ENCODE results near the gene MYOM1.
"Not testable (repeated sequence)": the region's sequence is repeated elsewhere in the genome, so short reads cannot be mapped to it uniquely, and the experiment has no call there.

MYOM1 gene

DNA sequence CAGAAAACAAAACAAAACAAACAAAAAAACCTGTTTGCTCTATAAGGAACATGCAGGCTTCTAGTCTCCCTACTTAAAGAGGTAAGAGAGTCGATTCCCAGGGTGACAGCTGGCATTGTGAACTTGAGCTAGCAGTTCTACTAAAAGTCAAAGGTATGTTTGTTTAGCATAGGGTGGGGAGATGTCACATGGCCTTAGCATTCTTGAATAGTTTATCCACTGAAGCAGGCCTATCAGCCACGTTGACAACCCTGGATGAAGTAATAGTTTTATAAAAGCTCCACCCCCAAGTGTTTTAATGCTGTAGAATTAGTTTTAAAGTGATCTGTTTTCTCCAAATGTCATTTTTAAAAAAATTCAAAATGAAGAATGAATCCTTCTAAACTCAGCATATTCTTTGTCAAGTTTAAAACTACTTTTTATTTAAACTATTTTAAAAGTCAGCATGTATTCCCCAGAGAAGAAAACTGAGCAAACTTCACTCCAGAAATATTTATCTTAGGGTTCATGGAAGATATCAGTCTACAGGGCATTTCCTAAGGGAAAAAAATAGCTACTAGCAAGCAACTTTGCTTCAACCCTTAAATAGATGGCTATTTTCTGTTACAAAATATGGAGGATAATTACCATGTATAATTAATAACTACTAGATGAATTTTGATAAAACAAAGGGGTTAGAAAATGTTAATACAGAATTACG is 1.7 kb downstream of the MYOM1 start:
- DNase-seq = peak; percentile 71

DNA sequence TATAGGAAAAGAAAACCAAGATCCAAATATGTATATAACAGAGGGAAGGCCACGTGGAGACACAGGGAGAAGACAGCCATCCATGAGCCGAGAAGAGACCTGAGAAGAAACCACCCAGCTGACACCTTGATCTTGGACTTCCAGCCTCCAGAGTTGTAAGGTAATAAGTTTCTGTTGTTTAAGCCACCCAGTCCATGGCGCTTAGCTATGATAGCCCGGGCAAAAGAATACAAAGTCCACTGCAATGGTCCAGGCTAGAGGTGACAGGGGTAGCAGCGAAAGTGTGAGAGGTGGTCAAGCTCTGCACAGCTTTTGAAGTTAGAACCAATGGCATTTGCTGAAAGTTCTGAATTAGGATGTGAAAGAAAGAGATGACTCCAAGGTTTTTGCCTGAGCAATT is 2.8 kb downstream of the MYOM1 start:
- DNase-seq = no peak

DNA sequence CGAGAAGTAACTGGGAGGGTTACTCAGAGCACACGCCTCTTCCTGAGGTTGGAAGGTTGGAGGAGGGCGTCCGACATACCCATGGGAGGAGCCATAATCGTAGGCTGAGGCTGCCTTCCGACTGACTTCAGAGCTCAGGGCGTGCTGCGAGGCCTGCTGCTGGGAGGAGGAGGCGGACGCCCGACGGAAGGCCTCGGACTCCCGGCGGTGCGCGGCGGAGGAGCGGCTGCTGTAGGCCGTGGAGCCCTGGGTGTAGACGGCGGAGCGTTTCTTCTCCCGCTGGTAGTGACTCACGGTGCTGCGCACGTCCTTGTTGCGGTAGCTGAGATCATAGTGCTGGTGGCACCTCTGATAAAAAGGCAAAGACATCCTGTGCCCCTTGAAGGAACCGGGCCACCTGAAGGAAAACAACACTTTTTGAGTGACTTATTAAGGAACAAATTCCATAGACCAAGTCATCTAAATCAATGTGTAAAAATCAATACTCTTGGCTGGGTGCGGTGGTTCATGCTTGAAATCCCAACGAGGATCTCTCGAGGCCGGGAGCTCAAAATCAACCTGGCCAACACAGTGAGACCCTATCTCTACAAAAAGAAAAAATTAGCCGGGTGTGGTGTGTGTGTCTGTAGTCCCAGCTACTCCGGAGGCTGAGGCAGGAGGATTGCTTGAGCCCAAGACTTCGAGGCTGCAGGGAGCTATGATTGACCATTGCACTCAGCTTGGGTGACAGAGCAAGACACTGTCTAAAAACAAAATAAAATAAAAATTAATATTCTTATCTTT is 4.7 kb downstream of the MYOM1 start:
- DNase-seq = no peak

GRCh38 chr18:3213300-3214059 is 6.3 kb downstream of the MYOM1 start:
- DNase-seq = no peak

- DNase-seq = no peak
Measured at GRCh38 chr18:3212657-3213056, 7.1 kb downstream of the MYOM1 start.

- DNase-seq = peak; percentile 31
Measured at GRCh38 chr18:3211236-3211992, 8.4 kb downstream of the MYOM1 start.

- DNase-seq = peak; percentile 15
Measured at GRCh38 chr18:3209859-3210569, 9.8 kb downstream of the MYOM1 start.

GRCh38 chr18:3207565-3207964 is 12.2 kb downstream of the MYOM1 start:
- DNase-seq = no peak

DNA sequence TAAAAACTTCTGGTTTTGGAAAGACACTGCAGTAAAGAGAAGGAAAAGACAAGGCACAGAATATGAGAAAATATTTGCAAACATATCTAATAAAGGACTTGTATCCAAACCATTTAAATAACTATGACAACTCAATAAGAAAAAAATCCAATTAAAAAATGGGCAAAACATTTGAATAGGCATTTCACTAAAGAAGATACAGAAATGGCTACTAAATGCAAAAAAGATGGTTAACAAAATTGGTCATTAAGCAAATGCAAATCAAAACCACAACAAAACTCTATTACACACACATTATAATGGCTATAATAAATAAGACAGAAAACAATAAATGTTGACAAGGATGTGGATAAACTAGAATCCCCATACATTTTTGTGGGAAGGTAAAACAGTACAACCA is 14.5 kb downstream of the MYOM1 start:
- no peak for DNase-seq

GRCh38 chr18:3199942-3200645 is 19.7 kb downstream of the MYOM1 start:
- DNase-seq = no peak

- not testable (repeated sequence) for DNase-seq
Measured at GRCh38 chr18:3198260-3198860, 21.4 kb downstream of the MYOM1 start.

GRCh38 chr18:3194947-3195612 is 24.7 kb downstream of the MYOM1 start:
- no peak for DNase-seq

- no peak for DNase-seq
Measured at GRCh38 chr18:3193331-3193730, 26.4 kb downstream of the MYOM1 start.

GRCh38 chr18:3192752-3193151 is 27.0 kb downstream of the MYOM1 start:
- DNase-seq = no peak

DNA sequence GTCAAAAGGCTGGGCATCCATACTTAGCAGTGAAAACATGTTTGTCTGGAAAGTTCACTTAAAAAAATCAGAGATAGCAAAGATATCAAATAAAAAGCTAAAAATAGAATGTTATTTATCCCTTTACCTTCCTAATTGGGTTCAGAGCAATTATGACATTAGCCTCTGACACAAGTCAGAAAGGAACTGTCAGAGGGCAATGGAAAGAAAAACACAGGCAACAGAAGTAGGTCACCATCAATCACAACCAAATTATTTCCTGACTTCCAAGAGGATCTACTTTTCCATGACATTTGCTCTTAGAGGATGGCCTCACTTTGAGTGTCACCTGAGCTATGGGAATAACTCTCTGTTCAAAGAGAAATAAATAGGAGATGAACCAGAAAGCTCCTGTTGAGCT is 27.5 kb downstream of the MYOM1 start:
- no peak for DNase-seq

DNA sequence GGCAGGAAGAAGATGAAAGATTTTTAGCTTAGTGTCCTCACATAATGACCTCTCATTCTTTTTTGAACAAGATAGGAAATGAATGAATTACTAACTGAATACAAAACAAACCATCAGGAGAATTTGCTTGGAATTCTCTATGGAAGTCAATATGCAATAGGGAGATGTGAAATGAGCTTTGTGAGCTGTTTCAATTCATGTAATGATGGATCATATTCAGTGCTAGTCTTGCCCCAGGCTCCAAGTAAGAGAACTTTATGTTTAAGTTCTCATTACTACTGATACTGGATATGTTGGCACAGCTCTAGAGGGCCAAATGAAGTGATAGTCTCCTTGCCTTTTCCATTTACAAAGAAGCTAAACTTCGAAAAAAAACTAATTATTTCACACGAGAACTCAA is 29.2 kb downstream of the MYOM1 start:
- DNase-seq = no peak

DNA sequence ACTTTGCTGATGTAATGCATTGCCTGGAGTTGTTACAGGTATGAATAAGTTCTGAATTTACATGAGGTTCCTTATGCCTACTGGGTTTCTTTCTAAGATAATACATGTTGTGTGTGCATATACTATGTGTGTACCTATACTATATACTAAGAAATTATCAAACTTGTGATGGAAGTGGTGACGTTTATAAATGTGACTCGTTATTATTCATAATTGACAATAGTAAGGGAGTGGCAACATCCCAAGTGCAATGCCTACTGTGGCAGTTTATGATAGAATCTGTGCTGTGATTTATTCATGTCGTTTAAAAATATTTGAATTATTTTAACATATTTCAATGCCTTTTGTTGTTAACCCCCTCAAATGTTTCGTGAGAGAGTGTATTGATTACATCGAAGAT is 29.9 kb downstream of the MYOM1 start:
- no peak for DNase-seq

DNA sequence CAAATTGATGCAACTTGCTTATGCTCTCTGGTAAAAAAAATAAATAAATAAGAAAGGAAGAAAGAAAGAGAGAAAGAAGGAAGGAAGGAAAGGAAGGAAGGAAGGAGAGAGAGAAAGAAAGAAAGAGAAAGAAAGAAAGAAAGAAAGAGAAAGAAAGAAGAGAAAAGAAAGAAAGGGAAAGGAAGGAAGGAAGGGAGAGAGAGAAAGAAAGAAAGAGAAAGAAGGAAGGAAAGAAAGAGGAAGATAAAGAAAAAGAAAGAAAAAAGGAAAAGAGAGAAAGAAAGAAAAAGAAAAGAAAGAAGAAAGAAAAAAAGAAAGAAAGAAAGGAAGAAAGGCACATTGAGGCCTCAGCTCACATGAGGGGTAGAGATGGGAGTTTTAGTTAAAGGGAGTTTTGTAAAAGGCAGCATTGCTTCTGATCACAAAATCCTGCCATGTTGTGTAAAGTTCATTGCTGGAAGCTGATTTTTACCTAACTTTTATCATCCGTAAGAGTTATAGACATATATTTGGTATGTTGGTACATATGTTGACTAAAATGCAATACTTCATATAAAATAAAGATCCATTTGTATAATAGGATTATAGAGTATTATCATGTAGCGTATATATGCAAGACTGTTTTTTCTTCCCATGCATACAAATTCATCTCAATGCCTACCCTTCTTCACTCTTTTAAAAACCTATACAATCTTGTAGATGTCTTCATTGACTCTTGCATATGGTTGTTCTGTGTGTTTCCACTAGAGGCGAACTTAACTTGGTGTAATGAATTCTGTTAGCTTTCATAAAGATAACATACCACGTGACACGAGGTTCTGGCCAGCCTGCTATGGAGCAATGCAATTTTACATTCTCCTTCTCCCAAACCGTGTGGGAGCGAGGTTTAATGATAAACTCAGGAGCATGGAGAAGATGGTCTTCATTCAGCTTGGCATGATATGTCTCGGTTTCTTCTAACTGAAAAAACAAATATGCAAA is 32.8 kb downstream of the MYOM1 start:
- DNase-seq = peak; percentile 15

DNA sequence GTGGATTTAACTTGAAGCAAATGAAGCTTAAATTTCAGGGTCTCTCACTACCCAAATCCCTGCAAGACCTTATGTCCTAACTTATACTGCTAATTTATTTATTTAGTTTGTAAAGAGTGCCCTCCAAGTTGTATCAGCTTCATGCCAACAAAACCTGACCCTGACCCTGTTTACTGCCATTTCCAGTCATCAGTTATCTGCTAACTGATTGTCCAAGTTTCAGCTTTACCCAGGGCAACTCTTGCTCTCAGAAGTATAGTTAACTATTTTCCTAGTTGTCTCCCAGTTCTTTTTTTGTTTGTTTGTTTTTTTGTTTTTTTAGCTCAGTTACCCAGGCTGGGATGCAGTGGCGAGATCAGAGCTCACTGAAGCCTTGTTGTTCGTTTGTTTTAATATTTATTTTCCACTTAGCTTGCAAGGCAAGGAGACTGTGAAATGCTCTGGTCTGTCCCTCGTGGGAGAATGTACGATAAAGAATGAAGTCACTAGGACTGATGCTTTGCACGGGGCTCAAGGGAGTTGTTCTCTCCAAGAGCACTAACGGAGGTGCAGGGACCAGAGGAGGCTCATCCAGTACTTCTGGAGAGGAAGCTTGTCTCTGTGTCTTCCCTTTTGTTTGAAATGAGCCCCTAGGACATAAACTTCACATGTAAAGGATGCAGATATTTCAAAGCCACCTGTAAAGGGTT is 35.3 kb downstream of the MYOM1 start:
- DNase-seq = no peak
